ENCODE results near the gene POLR1C. TPM values are rescaled to one million over a fixed set of nuclear protein-coding genes. Genes with fewer than 3 reads are reported as not detected.

Gene POLR1C
- polyA plus RNA-seq, 3 donors = 4.5 to 18.3 (median 6.1) TPM

- Histone ChIP-seq H3K9ac (ENCODE audit: insufficient read depth, low read length, poor library complexity, severe bottlenecking) (no peak overlapping the region), H3K4me3 (replicated peaks in 1 of 3; ENCODE audit: low read depth in 2 of 3, low read length in 3 of 3) (no peak overlapping the region), H3K27ac (ENCODE audit: low read depth in 1 of 2, low read length in 2 of 2) (no peak overlapping the region), H4K20me1 (ENCODE audit: insufficient read depth, low read length) (no peaks in the 10 kb centered on the region), H3K9me3 (replicated peaks in 1 of 2; ENCODE audit: control insufficient read depth in 1 of 2, insufficient read depth in 1 of 2, low read length in 2 of 2) (no peaks in the 10 kb centered on the region), H3K36me3 (replicated peaks in 1 of 2; ENCODE audit: control insufficient read depth in 1 of 2, insufficient read depth in 2 of 2, low read length in 2 of 2) (no peaks in the 10 kb centered on the region), H3K4me2 (replicated peaks; ENCODE audit: extremely low read depth, low read length, poor library complexity, severe bottlenecking) (no peak overlapping the region), H3K4me1 (ENCODE audit: control insufficient read depth in 1 of 2, insufficient read depth in 2 of 2, low read length in 2 of 2) (no peaks in the 10 kb centered on the region), H3K79me2 (ENCODE audit: insufficient read depth, low read length) (no peaks in the 10 kb centered on the region), H2AFZ (ENCODE audit: insufficient read depth, low read depth, low read length, poor library complexity, severe bottlenecking) (no peak overlapping the region), H3K27me3 (ENCODE audit: control insufficient read depth in 2 of 2, insufficient read depth in 2 of 2, low read length in 2 of 2) (peaks cover 0 to 8% of the 10 kb centered on the region in 2 donors)
- H3K9me3 Mint-ChIP-seq = peaks cover 0 to 2% (median 0%) of the 10 kb centered on the region in 7 donors
- WGBS (ENCODE audit: insufficient coverage) = 88% methylated on average over 3 of the region's 4 CpGs
- DNase-seq = no peak
- H3K4me1 Mint-ChIP-seq = no peaks in the 10 kb centered on the region
- peaks cover 21 to 27% (median 23%) of the 10 kb centered on the region in 3 donors for H3K27me3 Mint-ChIP-seq (ENCODE audit: low read depth in 3 of 3)
- H3K4me3 Mint-ChIP-seq = peak overlapping the region in 1 of 2 donors; percentile 2
- no peaks in the 10 kb centered on the region for H3K36me3 Mint-ChIP-seq
- intact Hi-C loops (cut with micrococcal nuclease) = no loop called here
- TF ChIP-seq CTCF (IDR thresholded peaks at IDR 0.05) = no peak
- H3K27ac Mint-ChIP-seq = peak overlapping the region in 1 of 7 donors; percentile 14
Measured at GRCh38 chr6:43467752-43468151, 49.1 kb upstream of the POLR1C start.

- H3K79me2 ChIP-seq (ENCODE audit: insufficient read depth, low read length) = no peaks in the 10 kb centered on the region
- no peak for TF ChIP-seq CTCF (IDR thresholded peaks at IDR 0.05)
- H3K9me3 Mint-ChIP-seq = peaks cover 0 to 2% (median 0%) of the 10 kb centered on the region in 7 donors
- no peak overlapping the region for H3K9ac ChIP-seq (ENCODE audit: insufficient read depth, low read length, poor library complexity, severe bottlenecking)
- peaks cover 18 to 25% (median 22%) of the 10 kb centered on the region in 3 donors for H3K27me3 Mint-ChIP-seq (ENCODE audit: low read depth in 3 of 3)
- H2AFZ ChIP-seq (ENCODE audit: insufficient read depth, low read depth, low read length, poor library complexity, severe bottlenecking) = no peak overlapping the region
- H3K4me1 ChIP-seq (ENCODE audit: control insufficient read depth in 1 of 2, insufficient read depth in 2 of 2, low read length in 2 of 2) = no peaks in the 10 kb centered on the region
- H3K27ac Mint-ChIP-seq = no peak overlapping the region
- no peak overlapping the region for H3K4me2 ChIP-seq (replicated peaks; ENCODE audit: extremely low read depth, low read length, poor library complexity, severe bottlenecking)
- DNase-seq = no peak
- H3K9me3 ChIP-seq (replicated peaks in 1 of 2; ENCODE audit: control insufficient read depth in 1 of 2, insufficient read depth in 1 of 2, low read length in 2 of 2) = no peaks in the 10 kb centered on the region
- no peaks in the 10 kb centered on the region for H4K20me1 ChIP-seq (ENCODE audit: insufficient read depth, low read length)
- no peaks in the 10 kb centered on the region for H3K36me3 Mint-ChIP-seq
- 96% methylated on average over 3 of the region's 4 CpGs for WGBS (ENCODE audit: insufficient coverage)
- H3K36me3 ChIP-seq (replicated peaks in 1 of 2; ENCODE audit: control insufficient read depth in 1 of 2, insufficient read depth in 2 of 2, low read length in 2 of 2) = no peaks in the 10 kb centered on the region
- intact Hi-C loops (cut with micrococcal nuclease) = no loop called here
- no peak overlapping the region for H3K4me3 ChIP-seq (replicated peaks in 1 of 3; ENCODE audit: low read depth in 2 of 3, low read length in 3 of 3)
- peaks cover 0 to 5% of the 10 kb centered on the region in 2 donors for H3K27me3 ChIP-seq (ENCODE audit: control insufficient read depth in 2 of 2, insufficient read depth in 2 of 2, low read length in 2 of 2)
- H3K4me3 Mint-ChIP-seq = no peak overlapping the region
- H3K27ac ChIP-seq (ENCODE audit: low read depth in 1 of 2, low read length in 2 of 2) = no peak overlapping the region
- no peaks in the 10 kb centered on the region for H3K4me1 Mint-ChIP-seq
Measured at GRCh38 chr6:43468240-43468639, 48.6 kb upstream of the POLR1C start.
